H9 (cell line): ENCODE results near the gene ARHGAP4. TPM values are rescaled to one million over a fixed set of nuclear protein-coding genes. Genes with fewer than 3 reads are reported as not detected.

Experiments used
- DNase-seq: peaks from one replicate; pipeline ENCODE4 v3.0.0-alpha.2; 2017
- H2AFZ ChIP-seq: one replicate; pipeline ENCODE4 v1.6.1; 2013; ENCODE audit warnings: mild to moderate bottlenecking, low read length, control low read depth, moderate library complexity
- H2AK5ac ChIP-seq: 2 replicates; pipeline ENCODE4 v1.6.1; 2013; ENCODE audit warnings: low read length, control low read depth, mixed read lengths; ENCODE audit not compliant: insufficient read length
- H2BK120ac ChIP-seq: one replicate; pipeline ENCODE4 v1.6.1; 2013; ENCODE audit warnings: low read depth, mild to moderate bottlenecking, low read length, control low read depth, inconsistent platforms; ENCODE audit not compliant: poor library complexity, severe bottlenecking
- H2BK12ac ChIP-seq: 2 replicates; pipeline ENCODE4 v1.6.1; 2013; ENCODE audit warnings: low read length, control low read depth, mixed read lengths, low read depth; ENCODE audit not compliant: insufficient read length
- H2BK15ac ChIP-seq: 2 replicates; pipeline ENCODE4 v1.6.1; 2013; ENCODE audit warnings: low read depth, low read length, control low read depth
- H2BK20ac ChIP-seq: one replicate; pipeline ENCODE4 v1.6.1; 2013; ENCODE audit warnings: low read depth, mild to moderate bottlenecking, low read length, control low read depth, inconsistent platforms; ENCODE audit not compliant: poor library complexity, severe bottlenecking
- H2BK5ac ChIP-seq: 2 replicates; pipeline ENCODE4 v1.6.1; 2013; ENCODE audit warnings: low read length, control low read depth, mixed read lengths; ENCODE audit not compliant: insufficient read length
- H3K14ac ChIP-seq: 2 replicates; pipeline ENCODE4 v1.6.1; 2013; ENCODE audit warnings: low read length, control low read depth; ENCODE audit not compliant: insufficient read depth
- H3K18ac ChIP-seq: 2 replicates; pipeline ENCODE4 v1.6.1; 2013; ENCODE audit warnings: low read depth, mild to moderate bottlenecking, mixed read lengths, low read length, control low read depth; ENCODE audit not compliant: insufficient read length
- H3K23ac ChIP-seq: 2 replicates; pipeline ENCODE4 v1.6.1; 2013; ENCODE audit warnings: low read length, control low read depth, mixed read lengths, low read depth; ENCODE audit not compliant: insufficient read length
- H3K23me2 ChIP-seq: 2 replicates; pipeline ENCODE4 v1.6.1; 2013; ENCODE audit warnings: low read depth, mild to moderate bottlenecking, mixed read lengths, low read length, control low read depth; ENCODE audit not compliant: insufficient read length, poor library complexity, severe bottlenecking
- H3K27ac ChIP-seq: 2 replicates; pipeline ENCODE4 v1.5.1; 2013; ENCODE audit warnings: low read length, control low read depth, mixed read lengths, low read depth; ENCODE audit not compliant: insufficient read length
- H3K27me3 ChIP-seq: 2 replicates; pipeline ENCODE4 v1.6.1; 2013; ENCODE audit warnings: low read length, control low read depth, inconsistent platforms; ENCODE audit not compliant: insufficient read depth
- H3K4ac ChIP-seq: 2 replicates; pipeline ENCODE4 v1.6.1; 2013; ENCODE audit warnings: low read depth, mild to moderate bottlenecking, control low read depth, inconsistent platforms, low read length, moderate library complexity
- H3K4me1 ChIP-seq: 2 replicates; pipeline ENCODE4 v1.6.1; 2013; ENCODE audit warnings: low read length, control low read depth, inconsistent platforms; ENCODE audit not compliant: insufficient read depth
- H3K4me2 ChIP-seq: 2 replicates; pipeline ENCODE4 v1.6.1; 2013; ENCODE audit warnings: low read length, control low read depth, mixed read lengths; ENCODE audit not compliant: insufficient read length, insufficient read depth
- H3K56ac ChIP-seq: 2 replicates; pipeline ENCODE4 v1.6.1; 2013; ENCODE audit warnings: low read depth, mild to moderate bottlenecking, mixed read lengths, low read length, control low read depth; ENCODE audit not compliant: insufficient read length
- H3K79me1 ChIP-seq: 2 replicates; pipeline ENCODE4 v1.6.1; 2013; ENCODE audit warnings: low read depth, mild to moderate bottlenecking, moderate library complexity, low read length, control low read depth, inconsistent platforms; ENCODE audit not compliant: insufficient read depth, poor library complexity, severe bottlenecking
- H3K79me2 ChIP-seq: 2 replicates; pipeline ENCODE4 v1.6.1; 2013; ENCODE audit warnings: low read length, control low read depth, inconsistent platforms; ENCODE audit not compliant: insufficient read depth
- H3K9ac ChIP-seq: 2 replicates; pipeline ENCODE4 v1.6.1; 2013; ENCODE audit warnings: low read length, control low read depth, mixed read lengths; ENCODE audit not compliant: insufficient read length; ENCODE audit errors: extremely low read depth
- H3K9me3 ChIP-seq: one replicate; pipeline ENCODE4 v1.6.1; 2013; ENCODE audit warnings: low read depth, low read length, inconsistent platforms; ENCODE audit not compliant: control insufficient read depth
- H3T11ph ChIP-seq: one replicate; pipeline ENCODE4 v1.6.1; 2013; ENCODE audit warnings: mild to moderate bottlenecking, low read length, control low read depth, inconsistent platforms
- H4K20me1 ChIP-seq: one replicate; pipeline ENCODE4 v1.6.1; 2013; ENCODE audit not compliant: control insufficient read depth, insufficient read length, insufficient read depth
- H4K5ac ChIP-seq: 2 replicates; pipeline ENCODE4 v1.6.1; 2013; ENCODE audit warnings: low read depth, mild to moderate bottlenecking, mixed read lengths, low read length, control low read depth; ENCODE audit not compliant: insufficient read length
- H4K8ac ChIP-seq: replicated peaks from 2 replicates; pipeline ENCODE4 v1.6.1; 2013; ENCODE audit warnings: low read length, control low read depth, mixed read lengths, low read depth; ENCODE audit not compliant: insufficient read length
- H4K91ac ChIP-seq: 2 replicates; pipeline ENCODE4 v1.6.1; 2013; ENCODE audit warnings: low read depth, mild to moderate bottlenecking, moderate library complexity, mixed read lengths, low read length, control low read depth; ENCODE audit not compliant: insufficient read length
- H3K27ac Mint-ChIP-seq, 3 experiments: 2 replicates in 2 of 3; 3 replicates in 1 of 3; pipeline ENCODE4 v1.8.0; 2020 to 2021; ENCODE audit warnings: mixed read lengths in 3 of 3, mild to moderate bottlenecking in 1 of 3, moderate library complexity in 1 of 3
- H3K27me3 Mint-ChIP-seq: 2 replicates; pipeline ENCODE4 v1.8.0; 2021; ENCODE audit warnings: low read depth, mild to moderate bottlenecking, moderate library complexity, mixed read lengths
- H3K36me3 Mint-ChIP-seq, 3 experiments: 2 replicates in 2 of 3; 3 replicates in 1 of 3; pipeline ENCODE4 v1.8.0; 2020 to 2021; ENCODE audit warnings: low read depth in 3 of 3, mixed read lengths in 3 of 3; ENCODE audit not compliant: insufficient read depth in 1 of 3
- H3K4me1 Mint-ChIP-seq, 2 experiments: 2 replicates each; pipeline ENCODE4 v1.8.0; 2020; ENCODE audit warnings: mixed read lengths in 2 of 2
- H3K4me3 Mint-ChIP-seq, 2 experiments: 2 replicates in 1 of 2; 3 replicates in 1 of 2; pipeline ENCODE4 v1.8.0; 2020 to 2021; ENCODE audit warnings: mild to moderate bottlenecking in 2 of 2, mixed read lengths in 2 of 2, moderate library complexity in 1 of 2
- H3K9me3 Mint-ChIP-seq, 2 experiments: 2 replicates in 1 of 2; 3 replicates in 1 of 2; pipeline ENCODE4 v1.8.0; 2020; ENCODE audit warnings: mild to moderate bottlenecking in 2 of 2, mixed read lengths in 2 of 2, moderate library complexity in 1 of 2
- CTCF ChIP-seq: fragments of 200-600 bp; sonication (generic); conservative IDR thresholded peaks from 3 replicates; pipeline ENCODE4 v1.8.0; 2021; ENCODE audit warnings: antibody characterized with exemption, mild to moderate bottlenecking
- WGBS: extraction: QIAGEN DNeasy Blood & Tissue Kit; methylation state at CpG from one replicate; pipeline ENCODE4 v1.1.7; 2013; ENCODE audit warnings: missing lambda C conversion rate, low lambda C conversion rate, mixed read lengths; ENCODE audit not compliant: insufficient read length; ENCODE audit errors: extremely low coverage; 5-methylcytosine and 5-hydroxymethylcytosine counted together
- total RNA-seq: library from RNA; stranded (reverse); gene quantifications from 2 replicates; pipeline ENCODE4 v1.2.1, GENCODE V29; 2021

Gene ARHGAP4
- total RNA-seq, 1 experiment from 2014 or later, result 37.8 TPM

- no CpG with 5 or more reads among the region's 10 CpGs for WGBS
- H3T11ph ChIP-seq, result no peak overlapping the region
- no peak overlapping the region for H2BK15ac ChIP-seq
- no peaks in the 10 kb centered on the region; the same call in 1 of the 2 replicates for H3K79me2 ChIP-seq
- H2BK20ac ChIP-seq, result no peak overlapping the region
- no peak overlapping the region for H4K5ac ChIP-seq
- no peak overlapping the region for H3K56ac ChIP-seq
- no peaks in the 10 kb centered on the region for H3K27me3 ChIP-seq
- H3K23ac ChIP-seq, result no peak overlapping the region
- no peaks in the 10 kb centered on the region for H4K20me1 ChIP-seq
- no peak overlapping the region for H2BK5ac ChIP-seq
- H4K8ac ChIP-seq, result no peak overlapping the region
- Mint-ChIP-seq H3K36me3 (peaks cover 19 to 43% (median 26%) of the 10 kb centered on the region in 3 experiments), H3K4me3 (no peak overlapping the region), H3K9me3 (peaks cover 59 to 66% of the 10 kb centered on the region in 2 experiments), H3K27ac (0 out of 7 replicates have a peak overlapping the region, but pooled peaks of 1 of the 3 experiments have one; percentile 97), H3K4me1 (peaks cover 6 to 32% of the 10 kb centered on the region in 2 experiments), H3K27me3 (no peaks in the 10 kb centered on the region; the same call in 1 of the 2 replicates)
- no peak overlapping the region for H3K4me2 ChIP-seq
- H2AFZ ChIP-seq, result no peak overlapping the region
- H2BK12ac ChIP-seq, result no peak overlapping the region
- H2AK5ac ChIP-seq, result no peak overlapping the region
- H3K79me1 ChIP-seq, result no peaks in the 10 kb centered on the region
- no peak for DNase-seq
- H3K14ac ChIP-seq, result no peak overlapping the region
- H3K4me1 ChIP-seq, result no peaks in the 10 kb centered on the region
- H4K91ac ChIP-seq, result no peak overlapping the region
- no peak overlapping the region for H3K27ac ChIP-seq
- H3K4ac ChIP-seq, result no peak overlapping the region
- no peak for TF ChIP-seq CTCF
- peaks cover 22% of the 10 kb centered on the region for H3K9me3 ChIP-seq
- no peak overlapping the region for H3K9ac ChIP-seq
- H3K18ac ChIP-seq, result no peak overlapping the region
- peaks cover 29% of the 10 kb centered on the region for H3K23me2 ChIP-seq
- no peak overlapping the region for H2BK120ac ChIP-seq
Measured at GRCh38 chrX:153929576-153929975, 3.5 kb upstream of the ARHGAP4 start.
